MM.1S (cell line): ENCODE data around the gene RASIP1.
A peak's percentile ranks its signal among the peaks of the same experiment; 100 is the strongest.
"Not testable (repeated sequence)": the region's sequence is repeated elsewhere in the genome, so short reads cannot be mapped to it uniquely, and the experiment has no call there.

Source experiments
- DNase-seq: peaks from one replicate; pipeline ENCODE4 v3.0.0-alpha.2; 2015
- H2AFZ ChIP-seq: fragments of 300-600 bp; sonication (generic); 2 replicates; pipeline ENCODE4 v1.6.0; 2016; ENCODE audit warnings: antibody characterized with exemption, low read length
- H3F3A ChIP-seq: fragments of 300-600 bp; sonication (generic); 2 replicates; pipeline ENCODE4 v1.6.1; 2016; ENCODE audit warnings: mild to moderate bottlenecking, antibody characterized with exemption, low read length, moderate library complexity, mixed read lengths; ENCODE audit not compliant: insufficient read depth
- H3K27ac ChIP-seq: fragments of 300-600 bp; sonication (generic); 2 replicates; pipeline ENCODE4 v1.5.1; 2016; ENCODE audit warnings: mild to moderate bottlenecking, low read length
- H3K27me3 ChIP-seq: fragments of 300-600 bp; sonication (generic); replicated peaks from 2 replicates; pipeline ENCODE4 v1.6.0; 2016; ENCODE audit warnings: low read length; ENCODE audit not compliant: insufficient read depth
- H3K36me3 ChIP-seq: fragments of 300-600 bp; sonication (generic); replicated peaks from 2 replicates; pipeline ENCODE4 v1.6.1; 2016; ENCODE audit warnings: mild to moderate bottlenecking, low read length, mixed read lengths; ENCODE audit not compliant: insufficient read depth
- H3K4me1 ChIP-seq: fragments of 300-600 bp; sonication (generic); 2 replicates; pipeline ENCODE4 v1.6.1; 2016; ENCODE audit warnings: low read length, mixed read lengths
- H3K4me2 ChIP-seq: fragments of 300-600 bp; sonication (generic); 2 replicates; pipeline ENCODE4 v1.6.0; 2016; ENCODE audit warnings: low read depth, low read length
- H3K4me3 ChIP-seq: fragments of 300-600 bp; sonication (generic); 2 replicates; pipeline ENCODE4 v1.5.1; 2016; ENCODE audit warnings: low read length, mixed read lengths
- H3K79me2 ChIP-seq: fragments of 300-600 bp; sonication (generic); 2 replicates; pipeline ENCODE4 v1.6.1; 2016; ENCODE audit warnings: mixed run types, low read length, mixed read lengths
- H3K9ac ChIP-seq: fragments of 300-600 bp; sonication (generic); 2 replicates; pipeline ENCODE4 v1.6.1; 2016; ENCODE audit warnings: low read length, mixed read lengths
- H3K9me2 ChIP-seq: fragments of 300-600 bp; sonication (generic); replicated peaks from 2 replicates; pipeline ENCODE4 v1.6.1; 2016; ENCODE audit warnings: mild to moderate bottlenecking, low read length, mixed read lengths; ENCODE audit not compliant: insufficient read depth
- H3K9me3 ChIP-seq: fragments of 300-600 bp; sonication (generic); replicated peaks from 2 replicates; pipeline ENCODE4 v1.6.1; 2016; ENCODE audit warnings: mild to moderate bottlenecking, low read length, mixed read lengths; ENCODE audit not compliant: insufficient read depth
- H4K20me1 ChIP-seq: fragments of 300-600 bp; sonication (generic); 2 replicates; pipeline ENCODE4 v1.6.1; 2016; ENCODE audit warnings: mild to moderate bottlenecking, low read length, moderate library complexity, mixed read lengths; ENCODE audit not compliant: insufficient read depth
- EZH2 ChIP-seq: fragments of 300-600 bp; sonication (generic); optimal IDR thresholded peaks from 2 replicates; pipeline ENCODE3; 2017; ENCODE audit warnings: low read depth, mild to moderate bottlenecking, antibody characterized with exemption, low read length, mixed read lengths
- EZH2phosphoT487 ChIP-seq: fragments of 300-600 bp; sonication (generic); IDR thresholded peaks from 2 replicates; pipeline ENCODE4 v1.6.1; 2018; ENCODE audit warnings: antibody characterized with exemption, low read length
- TF ChIP-seq, protein P1 (sequence below): fragments of 300-600 bp; sonication (generic); IDR thresholded peaks from 2 replicates; pipeline ENCODE4 v1.5.1; 2016; ENCODE audit warnings: antibody characterized with exemption, low read length, mixed read lengths

Gene RASIP1

GRCh38 chr19:48683349-48683748 lies 57.1 kb downstream of the RASIP1 start:
- Histone ChIP-seq H2AFZ (no peak overlapping the region), H3K27ac (no peak overlapping the region), H3K9me2 (no peaks in the 10 kb centered on the region), H3K9ac (no peak overlapping the region), H3K4me1 (no peaks in the 10 kb centered on the region), H3K79me2 (no peaks in the 10 kb centered on the region), H3K36me3 (no peaks in the 10 kb centered on the region), H3F3A (no peaks in the 10 kb centered on the region), H3K4me3 (no peak overlapping the region; the same call in 1 of the 2 replicates), H3K4me2 (peak overlapping the region; percentile 43; the same call in 1 of the 2 replicates), H3K27me3 (peaks cover 95% of the 10 kb centered on the region), H3K9me3 (no peaks in the 10 kb centered on the region), H4K20me1 (no peaks in the 10 kb centered on the region)
- peak; percentile 17 for DNase-seq
- TF ChIP-seq EZH2phosphoT487 (no peak), EZH2 (no peak)
- TF ChIP-seq, protein P1, sequence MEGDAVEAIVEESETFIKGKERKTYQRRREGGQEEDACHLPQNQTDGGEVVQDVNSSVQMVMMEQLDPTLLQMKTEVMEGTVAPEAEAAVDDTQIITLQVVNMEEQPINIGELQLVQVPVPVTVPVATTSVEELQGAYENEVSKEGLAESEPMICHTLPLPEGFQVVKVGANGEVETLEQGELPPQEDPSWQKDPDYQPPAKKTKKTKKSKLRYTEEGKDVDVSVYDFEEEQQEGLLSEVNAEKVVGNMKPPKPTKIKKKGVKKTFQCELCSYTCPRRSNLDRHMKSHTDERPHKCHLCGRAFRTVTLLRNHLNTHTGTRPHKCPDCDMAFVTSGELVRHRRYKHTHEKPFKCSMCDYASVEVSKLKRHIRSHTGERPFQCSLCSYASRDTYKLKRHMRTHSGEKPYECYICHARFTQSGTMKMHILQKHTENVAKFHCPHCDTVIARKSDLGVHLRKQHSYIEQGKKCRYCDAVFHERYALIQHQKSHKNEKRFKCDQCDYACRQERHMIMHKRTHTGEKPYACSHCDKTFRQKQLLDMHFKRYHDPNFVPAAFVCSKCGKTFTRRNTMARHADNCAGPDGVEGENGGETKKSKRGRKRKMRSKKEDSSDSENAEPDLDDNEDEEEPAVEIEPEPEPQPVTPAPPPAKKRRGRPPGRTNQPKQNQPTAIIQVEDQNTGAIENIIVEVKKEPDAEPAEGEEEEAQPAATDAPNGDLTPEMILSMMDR: no peak

DNA sequence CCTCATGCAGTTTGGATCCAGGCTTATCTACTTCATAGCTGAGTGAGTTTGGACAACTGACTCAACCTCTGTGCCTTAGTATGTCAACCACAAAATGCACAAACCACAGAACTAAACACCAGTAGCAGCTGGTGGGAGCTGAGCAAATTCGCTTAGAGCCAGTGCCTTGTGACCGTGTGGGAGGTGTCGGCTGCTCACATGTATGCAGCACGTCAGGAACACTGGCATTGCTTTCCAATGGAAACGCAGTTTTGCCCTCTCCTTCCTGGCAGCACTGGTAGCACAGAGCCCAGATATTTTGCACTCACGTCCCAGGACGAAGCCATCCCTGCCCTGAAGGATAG lies 59.3 kb downstream of the RASIP1 start:
- DNase-seq: no peak

DNA sequence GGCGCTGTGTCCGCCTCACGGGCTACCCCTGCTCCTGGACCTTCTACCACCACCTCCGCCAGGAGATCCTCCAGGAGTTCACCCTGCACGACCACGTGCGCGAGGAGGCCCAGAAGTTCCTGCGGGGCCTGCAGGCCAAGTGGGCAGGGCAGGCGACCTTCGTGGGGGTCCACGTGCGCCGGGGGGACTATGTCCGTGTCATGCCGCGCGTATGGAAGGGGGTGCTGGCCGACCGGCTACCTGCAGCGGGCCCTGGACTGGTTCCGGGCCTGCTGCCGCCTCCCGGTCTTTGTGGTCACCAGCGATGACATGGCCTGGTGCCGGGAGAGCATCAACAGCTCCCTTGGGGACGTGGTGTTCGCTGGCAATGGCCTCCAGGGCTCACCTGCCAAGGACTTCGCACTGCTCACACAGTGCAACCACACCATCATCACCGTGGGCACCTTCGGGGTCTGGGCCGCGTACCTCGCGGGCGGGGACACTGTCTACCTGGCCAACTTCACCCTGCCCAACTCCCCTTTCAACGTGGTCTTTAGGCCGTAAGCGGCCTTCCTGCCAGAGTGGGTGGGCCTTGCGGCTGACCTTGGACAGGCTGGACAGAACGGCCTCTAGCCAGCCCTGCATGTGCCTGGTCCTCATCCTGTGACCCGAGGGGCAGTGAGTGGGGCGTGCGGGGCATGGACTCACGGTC lies 59.8 kb downstream of the RASIP1 start:
- Histone ChIP-seq H3K4me2 (no peak overlapping the region), H2AFZ (no peak overlapping the region), H3K79me2 (no peaks in the 10 kb centered on the region), H3K9me2 (no peaks in the 10 kb centered on the region), H3K27me3 (peaks cover 93% of the 10 kb centered on the region), H3K27ac (no peak overlapping the region), H3K4me3 (no peak overlapping the region), H3K9me3 (no peaks in the 10 kb centered on the region), H3K4me1 (no peaks in the 10 kb centered on the region; the same call in 1 of the 2 replicates), H3K36me3 (no peaks in the 10 kb centered on the region), H3F3A (no peaks in the 10 kb centered on the region), H3K9ac (no peak overlapping the region), H4K20me1 (no peaks in the 10 kb centered on the region)
- DNase-seq: no peak
- TF ChIP-seq EZH2: no peak
- no peak for TF ChIP-seq EZH2phosphoT487
- TF ChIP-seq, protein P1: no peak

More for the DNA sequence above, 59.3 kb downstream of the RASIP1 start:
- H3K9ac ChIP-seq: no peak overlapping the region
- H3K4me1 ChIP-seq: no peaks in the 10 kb centered on the region; the same call in 1 of the 2 replicates
- TF ChIP-seq EZH2 (no peak), EZH2phosphoT487 (no peak)
- TF ChIP-seq, protein P1: no peak
- no peak overlapping the region for H2AFZ ChIP-seq
- H3K4me3 ChIP-seq: no peak overlapping the region
- no peaks in the 10 kb centered on the region for H3K9me3 ChIP-seq
- H3K27ac ChIP-seq: no peak overlapping the region
- H3K36me3 ChIP-seq: no peaks in the 10 kb centered on the region
- H3K27me3 ChIP-seq: peaks cover 93% of the 10 kb centered on the region
- H3K4me2 ChIP-seq: no peak overlapping the region
- H3K79me2 ChIP-seq: no peaks in the 10 kb centered on the region
- no peaks in the 10 kb centered on the region for H3F3A ChIP-seq
- H4K20me1 ChIP-seq: no peaks in the 10 kb centered on the region
- no peaks in the 10 kb centered on the region for H3K9me2 ChIP-seq

DNA sequence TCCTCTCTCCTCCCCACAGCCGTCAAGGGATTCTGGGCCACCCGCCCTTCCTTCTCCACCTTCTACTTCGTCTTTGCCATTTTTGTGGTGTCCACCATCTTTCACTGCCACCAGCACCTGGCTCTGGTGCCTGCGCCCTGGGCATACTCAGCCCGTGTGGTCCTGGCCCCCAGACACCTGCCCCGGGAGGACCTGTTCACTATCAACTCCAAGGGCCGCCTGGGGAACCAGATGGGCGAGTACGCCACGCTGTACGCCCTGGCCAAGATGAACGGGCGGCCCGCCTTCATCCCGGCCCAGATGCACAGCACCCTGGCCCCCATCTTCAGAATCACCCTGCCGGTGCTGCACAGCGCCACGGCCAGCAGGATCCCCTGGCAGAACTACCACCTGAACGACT lies 60.4 kb downstream of the RASIP1 start:
- H3K4me2 ChIP-seq, H3K4me3 ChIP-seq, H4K20me1 ChIP-seq, H3K36me3 ChIP-seq, H3K27ac ChIP-seq, H3K9me2 ChIP-seq, H3K9me3 ChIP-seq, H2AFZ ChIP-seq, H3K79me2 ChIP-seq, H3K4me1 ChIP-seq, H3F3A ChIP-seq, H3K9ac ChIP-seq, DNase-seq: not testable (repeated sequence)
- peaks cover 92% of the 10 kb centered on the region for H3K27me3 ChIP-seq
